Measurements from ENCODE around the gene EFL1.
"Not testable (repeated sequence)": the region's sequence is repeated elsewhere in the genome, so short reads cannot be mapped to it uniquely, and the experiment has no call there.

EFL1 gene

GRCh38 chr15:82275410-82275809 is 12.9 kb upstream of the EFL1 start:
- DNase-seq = no peak

GRCh38 chr15:82272154-82272553 is 9.6 kb upstream of the EFL1 start:
- DNase-seq = no peak

GRCh38 chr15:82268454-82268853 is 5.9 kb upstream of the EFL1 start:
- not testable (repeated sequence) for DNase-seq

- DNase-seq = not testable (repeated sequence)
These were observed 4.6 kb upstream of the EFL1 start for GRCh38 chr15:82267137-82267536.

- no peak for DNase-seq
These were observed 816 bp upstream of the EFL1 start for GRCh38 chr15:82263350-82263749.

- peak in 1 of 5 donors; percentile 38 for DNase-seq
These were observed 740 bp downstream of the EFL1 start for GRCh38 chr15:82261566-82262421.

GRCh38 chr15:82248261-82248660 is 14.3 kb downstream of the EFL1 start:
- DNase-seq = not testable (repeated sequence)

GRCh38 chr15:82245956-82246355 is 16.6 kb downstream of the EFL1 start:
- peak in 1 of 5 donors; percentile 15 for DNase-seq

- not testable (repeated sequence) for DNase-seq
These were observed 18.9 kb downstream of the EFL1 start for GRCh38 chr15:82243644-82244043.

- DNase-seq = not testable (repeated sequence)
These were observed 20.6 kb downstream of the EFL1 start for GRCh38 chr15:82241836-82242499.

GRCh38 chr15:82239685-82240391 is 22.7 kb downstream of the EFL1 start:
- DNase-seq = no peak

GRCh38 chr15:82237944-82238534 is 24.5 kb downstream of the EFL1 start:
- DNase-seq = not testable (repeated sequence)

- no peak for DNase-seq
These were observed 30.7 kb downstream of the EFL1 start for GRCh38 chr15:82231842-82232241.

- no peak for DNase-seq
These were observed 31.3 kb downstream of the EFL1 start for GRCh38 chr15:82231233-82231632.

- peak in 1 of 5 donors; percentile 14 for DNase-seq
These were observed 33.8 kb downstream of the EFL1 start for GRCh38 chr15:82228750-82229149.

GRCh38 chr15:82221535-82221934 is 41.0 kb downstream of the EFL1 start:
- DNase-seq = peak in 1 of 5 donors; percentile 5

- DNase-seq = not testable (repeated sequence)
These were observed 46.4 kb downstream of the EFL1 start for GRCh38 chr15:82216092-82216491.

- not testable (repeated sequence) for DNase-seq
These were observed 50.3 kb downstream of the EFL1 start for GRCh38 chr15:82212201-82212600.

GRCh38 chr15:82210066-82210597 is 52.4 kb downstream of the EFL1 start:
- not testable (repeated sequence) for DNase-seq

- DNase-seq = not testable (repeated sequence)
These were observed 58.0 kb downstream of the EFL1 start for GRCh38 chr15:82204575-82204974.

- peak in 4 of 5 donors; percentile 18 to 51 (median 34) for DNase-seq
These were observed 64.6 kb downstream of the EFL1 start for GRCh38 chr15:82197733-82198594.

GRCh38 chr15:82196353-82196752 is 66.2 kb downstream of the EFL1 start:
- no peak for DNase-seq

Measured in T-helper 1 cell (primary cell).